ENCODE results near the gene LRP5.

LRP5 gene

GRCh38 chr11:68409748-68410344, 97.5 kb downstream of the LRP5 start:
- no peaks in the 10 kb centered on the region for H3K4me1 Mint-ChIP-seq (ENCODE audit: low read depth)

DNA sequence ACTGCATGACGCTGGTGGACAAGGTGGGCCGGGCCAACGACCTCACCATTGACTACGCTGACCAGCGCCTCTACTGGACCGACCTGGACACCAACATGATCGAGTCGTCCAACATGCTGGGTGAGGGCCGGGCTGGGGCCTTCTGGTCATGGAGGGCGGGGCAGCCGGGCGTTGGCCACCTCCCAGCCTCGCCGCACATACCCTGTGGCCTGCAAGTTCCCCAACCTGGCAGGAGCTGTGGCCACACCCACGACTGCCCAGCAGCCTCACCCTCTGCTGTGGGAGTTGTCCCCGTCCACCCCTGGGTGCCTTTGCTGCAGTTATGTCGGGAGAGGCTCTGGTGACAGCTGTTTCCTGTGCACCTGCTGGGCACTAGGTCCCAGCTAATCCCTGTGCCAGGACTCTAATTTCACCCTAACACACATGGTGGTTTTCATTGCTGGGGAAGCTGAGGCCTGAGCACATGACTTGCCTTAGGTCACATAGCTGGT, 99.2 kb downstream of the LRP5 start:
- H3K27ac Mint-ChIP-seq, result no peak overlapping the region
- DNase-seq (ENCODE audit: low spot score), result no peak
- no peaks in the 10 kb centered on the region for H3K36me3 Mint-ChIP-seq (ENCODE audit: low read depth)
- H3K9me3 Mint-ChIP-seq, result no peaks in the 10 kb centered on the region
- no peak overlapping the region for H3K4me3 Mint-ChIP-seq
- H3K27me3 Mint-ChIP-seq (ENCODE audit: low read depth), result no peaks in the 10 kb centered on the region
- no peaks in the 10 kb centered on the region for H3K4me1 Mint-ChIP-seq (ENCODE audit: low read depth)

More at GRCh38 chr11:68409748-68410344, 97.5 kb downstream of the LRP5 start:
- Mint-ChIP-seq H3K27ac (no peak overlapping the region), H3K9me3 (no peaks in the 10 kb centered on the region), H3K4me3 (no peak overlapping the region), H3K27me3 (ENCODE audit: low read depth) (no peaks in the 10 kb centered on the region), H3K36me3 (ENCODE audit: low read depth) (no peaks in the 10 kb centered on the region)
- DNase-seq (ENCODE audit: low spot score), result no peak

DNA sequence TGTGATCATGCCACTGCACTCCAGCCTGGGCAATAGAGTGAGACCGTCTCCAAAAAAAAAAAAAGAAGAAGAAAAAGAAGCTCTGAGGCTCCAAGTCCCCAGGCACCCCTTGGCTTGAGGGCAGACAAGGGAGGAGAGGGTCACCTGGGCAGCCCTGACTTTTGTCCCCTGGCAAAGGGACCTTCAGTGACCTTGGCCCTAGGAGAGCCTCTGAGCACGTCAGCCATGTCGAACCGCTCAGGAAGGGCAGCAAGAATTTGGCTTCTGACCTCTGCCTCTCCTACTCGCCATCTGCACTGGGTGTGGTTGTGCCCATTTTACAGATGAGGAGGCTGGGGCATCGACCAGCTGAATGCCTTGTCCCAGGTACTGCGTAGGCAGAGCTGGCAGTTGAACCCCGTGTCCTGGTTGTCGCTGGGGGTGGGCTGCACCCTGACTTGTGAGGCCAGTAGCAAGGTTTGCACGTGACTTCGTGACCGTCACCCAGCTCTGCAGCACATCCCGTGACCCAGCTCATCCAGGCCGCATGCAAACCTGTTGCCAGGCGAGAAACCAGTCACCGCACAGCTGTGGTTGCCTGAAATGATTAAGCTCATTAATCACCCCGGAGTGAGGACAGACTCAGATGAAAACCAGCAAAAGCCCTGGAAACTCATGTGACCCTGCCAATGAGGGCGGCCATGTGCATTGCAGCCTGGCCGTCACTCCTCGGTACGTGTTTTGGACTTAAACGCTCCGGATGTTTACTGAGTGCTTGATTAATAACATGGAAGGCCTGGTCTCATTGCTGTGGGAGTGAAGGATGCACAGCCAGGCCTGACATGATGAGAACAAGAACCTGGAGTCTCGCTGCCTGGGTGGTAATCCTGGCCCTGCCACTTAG, 100.4 kb downstream of the LRP5 start:
- Mint-ChIP-seq H3K4me3 (no peak overlapping the region), H3K27me3 (ENCODE audit: low read depth) (no peaks in the 10 kb centered on the region), H3K9me3 (no peaks in the 10 kb centered on the region), H3K27ac (no peak overlapping the region), H3K4me1 (ENCODE audit: low read depth) (no peaks in the 10 kb centered on the region), H3K36me3 (ENCODE audit: low read depth) (no peaks in the 10 kb centered on the region)
- DNase-seq (ENCODE audit: low spot score), result no peak

DNA sequence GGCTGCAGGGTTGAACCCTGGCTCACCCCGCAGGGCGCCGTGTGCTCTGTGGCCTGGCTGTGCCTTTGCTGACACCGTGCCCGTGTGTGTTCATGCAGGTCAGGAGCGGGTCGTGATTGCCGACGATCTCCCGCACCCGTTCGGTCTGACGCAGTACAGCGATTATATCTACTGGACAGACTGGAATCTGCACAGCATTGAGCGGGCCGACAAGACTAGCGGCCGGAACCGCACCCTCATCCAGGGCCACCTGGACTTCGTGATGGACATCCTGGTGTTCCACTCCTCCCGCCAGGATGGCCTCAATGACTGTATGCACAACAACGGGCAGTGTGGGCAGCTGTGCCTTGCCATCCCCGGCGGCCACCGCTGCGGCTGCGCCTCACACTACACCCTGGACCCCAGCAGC, 101.2 kb downstream of the LRP5 start:
- H3K4me3 Mint-ChIP-seq, result no peak overlapping the region
- no peaks in the 10 kb centered on the region for H3K4me1 Mint-ChIP-seq (ENCODE audit: low read depth)
- H3K27ac Mint-ChIP-seq, result no peak overlapping the region
- H3K36me3 Mint-ChIP-seq (ENCODE audit: low read depth), result no peaks in the 10 kb centered on the region
- DNase-seq (ENCODE audit: low spot score), result no peak
- H3K27me3 Mint-ChIP-seq (ENCODE audit: low read depth), result no peaks in the 10 kb centered on the region
- H3K9me3 Mint-ChIP-seq, result no peaks in the 10 kb centered on the region

- Mint-ChIP-seq H3K36me3 (ENCODE audit: low read depth) (no peaks in the 10 kb centered on the region), H3K4me1 (ENCODE audit: low read depth) (no peaks in the 10 kb centered on the region)
- no peak for DNase-seq (ENCODE audit: low spot score)
Observed at GRCh38 chr11:68414496-68415221, 102.3 kb downstream of the LRP5 start.

GRCh38 chr11:68416070-68416578, 103.7 kb downstream of the LRP5 start:
- no peaks in the 10 kb centered on the region for H3K4me1 Mint-ChIP-seq (ENCODE audit: low read depth)
- no peaks in the 10 kb centered on the region for H3K36me3 Mint-ChIP-seq (ENCODE audit: low read depth)
- H3K27ac Mint-ChIP-seq, result no peak overlapping the region
- no peak for DNase-seq (ENCODE audit: low spot score)
- H3K27me3 Mint-ChIP-seq (ENCODE audit: low read depth), result no peaks in the 10 kb centered on the region
- no peak overlapping the region for H3K4me3 Mint-ChIP-seq
- no peaks in the 10 kb centered on the region for H3K9me3 Mint-ChIP-seq

More at GRCh38 chr11:68414496-68415221, 102.3 kb downstream of the LRP5 start:
- H3K27ac Mint-ChIP-seq, result no peak overlapping the region
- H3K4me3 Mint-ChIP-seq, result no peak overlapping the region
- H3K9me3 Mint-ChIP-seq, result no peaks in the 10 kb centered on the region
- H3K27me3 Mint-ChIP-seq (ENCODE audit: low read depth), result no peaks in the 10 kb centered on the region

- Mint-ChIP-seq H3K9me3 (no peaks in the 10 kb centered on the region), H3K27me3 (ENCODE audit: low read depth) (no peaks in the 10 kb centered on the region), H3K36me3 (ENCODE audit: low read depth) (no peaks in the 10 kb centered on the region), H3K4me3 (no peak overlapping the region), H3K27ac (no peak overlapping the region), H3K4me1 (ENCODE audit: low read depth) (no peaks in the 10 kb centered on the region)
- DNase-seq (ENCODE audit: low spot score), result no peak
Observed at GRCh38 chr11:68418648-68419047, 106.3 kb downstream of the LRP5 start.

DNA sequence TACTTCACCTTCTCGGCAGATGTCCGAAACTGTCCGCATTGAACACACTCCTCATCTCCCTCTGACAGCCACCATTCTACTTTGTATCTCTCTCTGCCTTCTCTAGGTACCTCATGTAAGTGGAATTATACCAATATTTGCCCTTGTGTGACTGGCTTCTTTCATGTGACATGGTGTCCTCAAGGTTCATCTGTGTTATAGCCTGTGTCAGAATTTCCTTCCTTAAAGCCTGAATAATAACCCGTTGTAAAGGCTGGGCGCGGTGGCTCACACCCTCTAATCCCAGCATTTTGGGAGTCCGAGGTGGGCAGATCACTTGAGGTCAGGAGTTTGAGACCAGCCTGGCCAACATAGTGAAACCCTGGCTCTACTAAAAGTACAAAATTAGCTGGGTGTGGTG, 107.8 kb downstream of the LRP5 start:
- no peaks in the 10 kb centered on the region for H3K27me3 Mint-ChIP-seq (ENCODE audit: low read depth)
- no peaks in the 10 kb centered on the region for H3K4me1 Mint-ChIP-seq (ENCODE audit: low read depth)
- no peak overlapping the region for H3K27ac Mint-ChIP-seq
- DNase-seq (ENCODE audit: low spot score), result no peak
- no peaks in the 10 kb centered on the region for H3K9me3 Mint-ChIP-seq
- H3K4me3 Mint-ChIP-seq, result no peak overlapping the region
- no peaks in the 10 kb centered on the region for H3K36me3 Mint-ChIP-seq (ENCODE audit: low read depth)

GRCh38 chr11:68423481-68423880, 111.1 kb downstream of the LRP5 start:
- DNase-seq (ENCODE audit: low spot score), result no peak
- peaks cover 1% of the 10 kb centered on the region for H3K36me3 Mint-ChIP-seq (ENCODE audit: low read depth)
- H3K9me3 Mint-ChIP-seq, result peaks cover 3% of the 10 kb centered on the region
- no peaks in the 10 kb centered on the region for H3K4me1 Mint-ChIP-seq (ENCODE audit: low read depth)
- H3K4me3 Mint-ChIP-seq, result no peak overlapping the region
- no peaks in the 10 kb centered on the region for H3K27me3 Mint-ChIP-seq (ENCODE audit: low read depth)
- no peak overlapping the region for H3K27ac Mint-ChIP-seq

- no peak overlapping the region for H3K4me3 Mint-ChIP-seq
- no peaks in the 10 kb centered on the region for H3K27me3 Mint-ChIP-seq (ENCODE audit: low read depth)
- no peaks in the 10 kb centered on the region for H3K4me1 Mint-ChIP-seq (ENCODE audit: low read depth)
- H3K36me3 Mint-ChIP-seq (ENCODE audit: low read depth), result peaks cover 5% of the 10 kb centered on the region
- no peak for DNase-seq (ENCODE audit: low spot score)
- no peak overlapping the region for H3K27ac Mint-ChIP-seq
- peaks cover 6% of the 10 kb centered on the region for H3K9me3 Mint-ChIP-seq
Observed at GRCh38 chr11:68424101-68424632, 111.8 kb downstream of the LRP5 start.

DNA sequence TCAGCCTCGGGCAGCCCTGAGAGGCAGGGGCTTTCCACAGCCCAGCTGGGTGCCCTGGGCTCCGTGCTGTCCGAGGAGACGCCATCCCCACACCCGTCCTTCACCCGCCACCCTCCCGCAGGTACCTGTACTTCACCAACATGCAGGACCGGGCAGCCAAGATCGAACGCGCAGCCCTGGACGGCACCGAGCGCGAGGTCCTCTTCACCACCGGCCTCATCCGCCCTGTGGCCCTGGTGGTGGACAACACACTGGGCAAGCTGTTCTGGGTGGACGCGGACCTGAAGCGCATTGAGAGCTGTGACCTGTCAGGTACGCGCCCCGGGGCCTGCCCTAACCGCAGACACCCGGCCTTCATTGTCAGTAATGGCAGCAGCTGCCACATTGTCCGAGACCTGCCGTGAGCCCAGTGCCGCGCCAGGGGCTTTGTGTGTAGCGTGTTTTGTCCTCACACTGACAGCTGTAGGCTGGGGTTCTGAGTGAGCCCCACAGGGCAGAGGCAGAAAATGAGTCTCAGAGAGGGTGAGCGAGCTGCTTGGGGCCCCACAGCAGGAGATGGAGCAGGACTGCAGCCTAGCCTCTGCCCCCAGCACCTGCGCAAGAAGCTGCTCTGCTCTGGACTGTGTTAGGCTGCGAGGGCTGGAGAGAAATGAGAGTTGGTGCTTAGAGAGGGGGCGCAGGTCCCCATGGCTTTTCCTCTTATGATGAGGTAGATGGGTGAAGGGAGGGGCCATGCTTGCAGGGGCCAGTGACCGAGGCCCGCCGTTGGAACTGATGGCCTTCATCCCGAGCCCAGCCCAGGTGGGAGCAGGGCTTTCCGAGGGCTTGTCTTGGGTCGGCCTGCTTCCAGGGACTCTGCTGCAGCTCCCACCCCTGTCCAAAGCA, 112.8 kb downstream of the LRP5 start:
- Mint-ChIP-seq H3K4me1 (ENCODE audit: low read depth) (no peaks in the 10 kb centered on the region), H3K27me3 (ENCODE audit: low read depth) (no peaks in the 10 kb centered on the region), H3K4me3 (no peak overlapping the region), H3K36me3 (ENCODE audit: low read depth) (peaks cover 12% of the 10 kb centered on the region), H3K9me3 (peaks cover 14% of the 10 kb centered on the region), H3K27ac (no peak overlapping the region)
- no peak for DNase-seq (ENCODE audit: low spot score)

DNA sequence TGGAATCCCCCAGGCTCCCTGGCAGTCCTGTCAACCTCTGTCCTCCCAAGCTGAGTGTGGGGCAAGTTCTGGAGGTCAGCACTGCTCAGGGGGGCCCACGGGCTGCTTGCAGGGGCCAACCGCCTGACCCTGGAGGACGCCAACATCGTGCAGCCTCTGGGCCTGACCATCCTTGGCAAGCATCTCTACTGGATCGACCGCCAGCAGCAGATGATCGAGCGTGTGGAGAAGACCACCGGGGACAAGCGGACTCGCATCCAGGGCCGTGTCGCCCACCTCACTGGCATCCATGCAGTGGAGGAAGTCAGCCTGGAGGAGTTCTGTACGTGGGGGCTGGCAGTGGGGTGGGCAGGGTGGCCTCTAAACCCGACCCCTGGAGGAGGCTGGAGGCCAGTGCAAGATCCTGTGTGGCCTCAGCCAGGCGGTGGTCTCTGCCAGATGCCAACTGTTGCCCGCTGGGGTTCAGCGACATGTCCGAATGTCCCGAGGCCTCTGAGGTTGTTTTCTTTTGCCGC, 113.5 kb downstream of the LRP5 start:
- Mint-ChIP-seq H3K36me3 (ENCODE audit: low read depth) (peaks cover 17% of the 10 kb centered on the region), H3K9me3 (peaks cover 20% of the 10 kb centered on the region), H3K4me3 (no peak overlapping the region), H3K27me3 (ENCODE audit: low read depth) (no peaks in the 10 kb centered on the region), H3K27ac (no peak overlapping the region), H3K4me1 (ENCODE audit: low read depth) (no peaks in the 10 kb centered on the region)
- DNase-seq (ENCODE audit: low spot score), result no peak

GRCh38 chr11:68429661-68430060, 117.3 kb downstream of the LRP5 start:
- H3K36me3 Mint-ChIP-seq (ENCODE audit: low read depth), result peaks cover 17% of the 10 kb centered on the region
- no peak for DNase-seq (ENCODE audit: low spot score)

More at GRCh38 chr11:68429661-68430060, 117.3 kb downstream of the LRP5 start:
- no peaks in the 10 kb centered on the region for H3K4me1 Mint-ChIP-seq (ENCODE audit: low read depth)
- peaks cover 20% of the 10 kb centered on the region for H3K9me3 Mint-ChIP-seq
- no peaks in the 10 kb centered on the region for H3K27me3 Mint-ChIP-seq (ENCODE audit: low read depth)
- H3K27ac Mint-ChIP-seq, result no peak overlapping the region
- H3K4me3 Mint-ChIP-seq, result no peak overlapping the region
